ENCODE data around the gene DCC. TPM values are rescaled to one million over a fixed set of nuclear protein-coding genes. Genes with fewer than 3 reads are reported as not detected.
A peak's percentile ranks its signal among the peaks of the same experiment; 100 is the strongest.

DCC gene
- total RNA-seq, 1 donor from 2014 or later = 5.6 TPM

GRCh38 chr18:53567929-53568574, 1228.1 kb downstream of the DCC start:
- no peaks in the 10 kb centered on the region for H3K9me3 Mint-ChIP-seq (ENCODE audit: unreplicated experiment)
- no peak for DNase-seq
- H3K27ac Mint-ChIP-seq (ENCODE audit: unreplicated experiment) = no peak overlapping the region

More at GRCh38 chr18:53567929-53568574, 1228.1 kb downstream of the DCC start:
- TF ChIP-seq CTCF (IDR thresholded peaks at IDR 0.05; ENCODE audit: partially characterized antibody, unreplicated experiment) = peak; percentile 88
- no peak overlapping the region for H3K4me3 Mint-ChIP-seq (ENCODE audit: unreplicated experiment)
- no peaks in the 10 kb centered on the region for H3K36me3 Mint-ChIP-seq (ENCODE audit: unreplicated experiment)
- no peaks in the 10 kb centered on the region for H3K4me1 Mint-ChIP-seq (ENCODE audit: low read depth, unreplicated experiment)
- H3K27me3 Mint-ChIP-seq (ENCODE audit: unreplicated experiment) = no peaks in the 10 kb centered on the region

Small RNAs within 50 kb of the gene (microRNA-seq; reads per million reads assigned to microRNA genes)
- gene MIR4528 (ENCODE audit: unreplicated experiment) = not detected
